IMR-90 (cell line): Measurements from ENCODE around the gene FNDC3B.

Experiments used
- CEBPB ChIP-seq: IDR thresholded peaks from 2 replicates; pipeline ENCODE4 v1.6.1; 2012; ENCODE audit warnings: low read depth, low read length, improper control_type of control experiment
- CHD1 ChIP-seq: IDR thresholded peaks from 2 replicates; pipeline ENCODE4 v1.6.1; 2012; ENCODE audit warnings: low read depth, low read length, improper control_type of control experiment
- FOS ChIP-seq: fragments of 150-350 bp; IDR thresholded peaks from 2 replicates; pipeline ENCODE4 v1.6.1; 2016; ENCODE audit warnings: low read depth, low read length
- POLR2A ChIP-seq: IDR thresholded peaks from 2 replicates; pipeline ENCODE4 v1.6.1; 2012; ENCODE audit warnings: mild to moderate bottlenecking, low read depth, low read length
- RFX5 ChIP-seq: IDR thresholded peaks from 2 replicates; pipeline ENCODE4 v1.8.0; 2012; ENCODE audit warnings: low read depth, mild to moderate bottlenecking, low read length, moderate library complexity
- TF ChIP-seq, protein P1 (sequence below): conservative IDR thresholded peaks from 2 replicates; pipeline ENCODE4 v1.5.1; 2012; ENCODE audit warnings: mild to moderate bottlenecking, low read depth, low read length, improper control_type of control experiment

DNA sequence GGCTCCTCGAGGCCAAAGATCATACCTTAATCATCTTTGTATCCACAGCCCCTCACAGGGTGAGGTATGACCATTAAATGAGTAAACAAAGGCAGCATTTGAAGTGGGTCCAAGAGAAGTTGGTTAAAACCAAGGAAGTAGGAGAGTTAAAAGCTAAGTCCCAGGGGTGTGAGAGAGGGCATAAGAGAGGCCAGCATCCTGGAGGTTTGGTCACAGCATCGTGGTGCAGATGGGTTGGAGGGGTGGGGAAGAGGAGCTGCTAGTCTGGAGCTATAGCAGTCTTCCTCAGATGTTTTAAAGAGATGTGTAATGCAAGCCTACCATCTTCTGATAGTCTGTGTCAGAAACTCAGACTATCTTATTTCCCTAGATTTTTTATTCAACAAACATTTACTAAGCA, 253.7 kb downstream of the FNDC3B start:
- TF ChIP-seq FOS (no peak), POLR2A (no peak), CEBPB (no peak), RFX5 (no peak), CHD1 (no peak)
- TF ChIP-seq, protein P1, sequence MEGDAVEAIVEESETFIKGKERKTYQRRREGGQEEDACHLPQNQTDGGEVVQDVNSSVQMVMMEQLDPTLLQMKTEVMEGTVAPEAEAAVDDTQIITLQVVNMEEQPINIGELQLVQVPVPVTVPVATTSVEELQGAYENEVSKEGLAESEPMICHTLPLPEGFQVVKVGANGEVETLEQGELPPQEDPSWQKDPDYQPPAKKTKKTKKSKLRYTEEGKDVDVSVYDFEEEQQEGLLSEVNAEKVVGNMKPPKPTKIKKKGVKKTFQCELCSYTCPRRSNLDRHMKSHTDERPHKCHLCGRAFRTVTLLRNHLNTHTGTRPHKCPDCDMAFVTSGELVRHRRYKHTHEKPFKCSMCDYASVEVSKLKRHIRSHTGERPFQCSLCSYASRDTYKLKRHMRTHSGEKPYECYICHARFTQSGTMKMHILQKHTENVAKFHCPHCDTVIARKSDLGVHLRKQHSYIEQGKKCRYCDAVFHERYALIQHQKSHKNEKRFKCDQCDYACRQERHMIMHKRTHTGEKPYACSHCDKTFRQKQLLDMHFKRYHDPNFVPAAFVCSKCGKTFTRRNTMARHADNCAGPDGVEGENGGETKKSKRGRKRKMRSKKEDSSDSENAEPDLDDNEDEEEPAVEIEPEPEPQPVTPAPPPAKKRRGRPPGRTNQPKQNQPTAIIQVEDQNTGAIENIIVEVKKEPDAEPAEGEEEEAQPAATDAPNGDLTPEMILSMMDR: no peak
